ENCODE measurements around the gene CCDC12. TPM values are rescaled to one million over a fixed set of nuclear protein-coding genes. Genes with fewer than 3 reads are reported as not detected.

CCDC12 gene
- total and polyA plus RNA-seq, 2 donors (not counting 1 experiment from before 2014, with no cell fraction given), result 84.0 to 97.3 TPM

- Histone ChIP-seq H3K27ac (ENCODE audit: low read length in 2 of 2) (no peak overlapping the region), H3K9me3 (ENCODE audit: control extremely low read depth in 1 of 3, control insufficient read depth in 2 of 3, insufficient read depth in 1 of 3, low read length in 2 of 3) (no peaks in the 10 kb centered on the region), H3K4me2 (replicated peaks; ENCODE audit: low read depth, low read length, poor library complexity, severe bottlenecking) (no peak overlapping the region), H3K9ac (ENCODE audit: low read length) (no peak overlapping the region), H2AFZ (ENCODE audit: insufficient read depth, low read depth, low read length, poor library complexity, severe bottlenecking) (no peak overlapping the region), H4K20me1 (ENCODE audit: control insufficient read depth, insufficient read depth, low read length, poor library complexity, severe bottlenecking) (peaks cover 9% of the 10 kb centered on the region), H3K4me1 (ENCODE audit: control insufficient read depth in 2 of 2, insufficient read depth in 2 of 2, low read length in 2 of 2) (peaks cover 9 to 12% of the 10 kb centered on the region in 2 donors), H3K79me2 (ENCODE audit: control insufficient read depth, insufficient read depth, low read length) (no peaks in the 10 kb centered on the region), H3K4me3 (ENCODE audit: control extremely low read depth in 1 of 5, extremely low read depth in 1 of 5, insufficient read depth in 1 of 5, low read depth in 2 of 5, low read length in 4 of 5) (no peak overlapping the region), H3K27me3 (replicated peaks in 1 of 4; ENCODE audit: control extremely low read depth in 1 of 4, control insufficient read depth in 3 of 4, insufficient read depth in 4 of 4, low read length in 3 of 4) (peaks cover 0 to 2% (median 0%) of the 10 kb centered on the region in 4 experiments), H3K36me3 (replicated peaks in 1 of 2; ENCODE audit: control extremely low read depth in 1 of 2, control insufficient read depth in 1 of 2, extremely low read depth in 1 of 2, insufficient read depth in 2 of 2, low read length in 1 of 2) (no peaks in the 10 kb centered on the region)
- 83% methylated on average over 1 of the region's 1 CpG for WGBS (ENCODE audit: insufficient coverage)
- TF ChIP-seq EZH2 (IDR thresholded peaks at IDR 0.05; ENCODE audit: borderline replicate concordance, insufficient read depth, low read depth, low read length, poor library complexity, severe bottlenecking), result no peak
- TF ChIP-seq CTCF (IDR thresholded peaks at IDR 0.05), result no peak
- no peak overlapping the region for H3K27ac Mint-ChIP-seq
- no peak overlapping the region for H3K4me3 Mint-ChIP-seq
- intact Hi-C loops (cut with micrococcal nuclease), result loop anchor here (2.0 kb wide), 1 partner anchor 19 kb away; no protein-coding TSS in a partner anchor
- POLR2A ChIA-PET, result no interaction called here
- CTCF ChIA-PET, result interaction anchor here (2.2 kb wide), 1 partner anchor 202 kb away, joined by 16 read pairs; no protein-coding TSS in a partner anchor
- no peak for DNase-seq
- no peaks in the 10 kb centered on the region for H3K27me3 Mint-ChIP-seq
- peaks cover 7% of the 10 kb centered on the region for H3K4me1 Mint-ChIP-seq
- H3K9me3 Mint-ChIP-seq (ENCODE audit: insufficient read depth), result no peaks in the 10 kb centered on the region
- no peak for ATAC-seq (ENCODE audit: low read depth)
Measured at GRCh38 chr3:46907960-46908293, 68.6 kb downstream of the CCDC12 start.

DNA sequence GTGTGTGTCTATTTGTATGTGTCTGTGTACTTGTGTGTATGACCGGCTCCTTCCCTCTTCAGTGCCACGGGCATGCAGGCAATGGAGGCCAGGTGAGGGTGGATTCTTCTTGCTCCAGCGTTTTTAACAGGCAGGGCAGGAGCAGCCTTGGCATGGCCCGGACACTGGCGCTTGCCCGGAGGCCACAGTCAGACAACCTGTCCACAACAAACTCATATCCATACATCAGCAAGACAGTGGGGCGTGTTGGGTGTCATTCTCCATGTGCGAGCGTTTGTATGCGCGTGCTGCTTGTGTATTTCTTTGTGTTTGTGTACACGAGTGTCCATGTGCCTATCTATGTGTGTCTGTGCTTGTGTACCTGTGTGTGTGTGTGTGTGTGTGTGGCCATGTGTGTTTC lies 69.3 kb downstream of the CCDC12 start:
- Histone ChIP-seq H2AFZ (ENCODE audit: insufficient read depth, low read depth, low read length, poor library complexity, severe bottlenecking) (no peak overlapping the region), H3K4me2 (replicated peaks; ENCODE audit: low read depth, low read length, poor library complexity, severe bottlenecking) (no peak overlapping the region), H3K36me3 (replicated peaks in 1 of 2; ENCODE audit: control extremely low read depth in 1 of 2, control insufficient read depth in 1 of 2, extremely low read depth in 1 of 2, insufficient read depth in 2 of 2, low read length in 1 of 2) (no peaks in the 10 kb centered on the region), H3K27ac (ENCODE audit: low read length in 2 of 2) (no peak overlapping the region), H3K4me1 (ENCODE audit: control insufficient read depth in 2 of 2, insufficient read depth in 2 of 2, low read length in 2 of 2) (peaks cover 9 to 12% of the 10 kb centered on the region in 2 donors), H4K20me1 (ENCODE audit: control insufficient read depth, insufficient read depth, low read length, poor library complexity, severe bottlenecking) (peaks cover 9% of the 10 kb centered on the region), H3K4me3 (ENCODE audit: control extremely low read depth in 1 of 5, extremely low read depth in 1 of 5, insufficient read depth in 1 of 5, low read depth in 2 of 5, low read length in 4 of 5) (no peak overlapping the region), H3K9me3 (ENCODE audit: control extremely low read depth in 1 of 3, control insufficient read depth in 2 of 3, insufficient read depth in 1 of 3, low read length in 2 of 3) (no peaks in the 10 kb centered on the region), H3K9ac (ENCODE audit: low read length) (no peak overlapping the region), H3K27me3 (replicated peaks in 1 of 4; ENCODE audit: control extremely low read depth in 1 of 4, control insufficient read depth in 3 of 4, insufficient read depth in 4 of 4, low read length in 3 of 4) (peaks cover 0 to 2% (median 0%) of the 10 kb centered on the region in 4 experiments), H3K79me2 (ENCODE audit: control insufficient read depth, insufficient read depth, low read length) (no peaks in the 10 kb centered on the region)
- CTCF ChIA-PET, result no interaction called here
- H3K4me1 Mint-ChIP-seq, result peaks cover 7% of the 10 kb centered on the region
- WGBS (ENCODE audit: insufficient coverage), result 90% methylated on average over 11 of the region's 12 CpGs
- POLR2A ChIA-PET, result no interaction called here
- H3K27ac Mint-ChIP-seq, result no peak overlapping the region
- no peak for DNase-seq
- intact Hi-C loops (cut with micrococcal nuclease), result no loop called here
- no peaks in the 10 kb centered on the region for H3K9me3 Mint-ChIP-seq (ENCODE audit: insufficient read depth)
- no peak for ATAC-seq (ENCODE audit: low read depth)
- no peak overlapping the region for H3K4me3 Mint-ChIP-seq
- TF ChIP-seq CTCF (IDR thresholded peaks at IDR 0.05) (no peak), EZH2 (IDR thresholded peaks at IDR 0.05; ENCODE audit: borderline replicate concordance, insufficient read depth, low read depth, low read length, poor library complexity, severe bottlenecking) (no peak)
- no peaks in the 10 kb centered on the region for H3K27me3 Mint-ChIP-seq

Measured in B cell (primary cell).